DMS 273 (cell line): ENCODE data around the gene TMEM131.
A peak's percentile ranks its signal among the peaks of the same experiment; 100 is the strongest.
"Not testable (repeated sequence)": the region's sequence is repeated elsewhere in the genome, so short reads cannot be mapped to it uniquely, and the experiment has no call there.

Source experiments
- DNase-seq: peaks from one replicate; lab custom pipeline; 2025; ENCODE audit not compliant: unreplicated experiment; lab: John Stamatoyannopoulos, UW

TMEM131 gene

GRCh38 chr2:97869722-97870346 is 125.9 kb downstream of the TMEM131 start:
- no peak for DNase-seq

- DNase-seq = no peak
These were observed 126.6 kb downstream of the TMEM131 start for GRCh38 chr2:97868986-97869721.

GRCh38 chr2:97863829-97864228 is 131.9 kb downstream of the TMEM131 start:
- no peak for DNase-seq

- no peak for DNase-seq
These were observed 134.6 kb downstream of the TMEM131 start for GRCh38 chr2:97861177-97861576.

- no peak for DNase-seq
These were observed 137.3 kb downstream of the TMEM131 start for GRCh38 chr2:97858442-97858841.

GRCh38 chr2:97857553-97857952 is 138.2 kb downstream of the TMEM131 start:
- no peak for DNase-seq

- DNase-seq = not testable (repeated sequence)
These were observed 142.7 kb downstream of the TMEM131 start for GRCh38 chr2:97853057-97853456.

GRCh38 chr2:97851172-97851571 is 144.6 kb downstream of the TMEM131 start:
- DNase-seq = no peak

- no peak for DNase-seq
These were observed 145.7 kb downstream of the TMEM131 start for GRCh38 chr2:97849881-97850528.

GRCh38 chr2:97848306-97848705 is 147.4 kb downstream of the TMEM131 start:
- DNase-seq = no peak

GRCh38 chr2:97846716-97847115 is 149.0 kb downstream of the TMEM131 start:
- not testable (repeated sequence) for DNase-seq

GRCh38 chr2:97845818-97846217 is 149.9 kb downstream of the TMEM131 start:
- DNase-seq = no peak

GRCh38 chr2:97845133-97845532 is 150.6 kb downstream of the TMEM131 start:
- DNase-seq = no peak

GRCh38 chr2:97844311-97844859 is 151.4 kb downstream of the TMEM131 start:
- peak; percentile 78 for DNase-seq

GRCh38 chr2:97840198-97840597 is 155.6 kb downstream of the TMEM131 start:
- no peak for DNase-seq

- DNase-seq = no peak
These were observed 161.1 kb downstream of the TMEM131 start for GRCh38 chr2:97834610-97835009.

GRCh38 chr2:97831121-97831520 is 164.6 kb downstream of the TMEM131 start:
- no peak for DNase-seq

- DNase-seq = not testable (repeated sequence)
These were observed 166.5 kb downstream of the TMEM131 start for GRCh38 chr2:97829255-97829654.

GRCh38 chr2:97827013-97827412 is 168.7 kb downstream of the TMEM131 start:
- not testable (repeated sequence) for DNase-seq

- DNase-seq = not testable (repeated sequence)
These were observed 169.4 kb downstream of the TMEM131 start for GRCh38 chr2:97826266-97826847.

GRCh38 chr2:97824011-97824410 is 171.7 kb downstream of the TMEM131 start:
- DNase-seq = not testable (repeated sequence)
